ENCODE data around the gene KCNQ1. TPM values are rescaled to one million over a fixed set of nuclear protein-coding genes. Genes with fewer than 3 reads are reported as not detected.

The KCNQ1 gene
- total RNA-seq, 1 donor from 2014 or later: 10.7 TPM

DNA sequence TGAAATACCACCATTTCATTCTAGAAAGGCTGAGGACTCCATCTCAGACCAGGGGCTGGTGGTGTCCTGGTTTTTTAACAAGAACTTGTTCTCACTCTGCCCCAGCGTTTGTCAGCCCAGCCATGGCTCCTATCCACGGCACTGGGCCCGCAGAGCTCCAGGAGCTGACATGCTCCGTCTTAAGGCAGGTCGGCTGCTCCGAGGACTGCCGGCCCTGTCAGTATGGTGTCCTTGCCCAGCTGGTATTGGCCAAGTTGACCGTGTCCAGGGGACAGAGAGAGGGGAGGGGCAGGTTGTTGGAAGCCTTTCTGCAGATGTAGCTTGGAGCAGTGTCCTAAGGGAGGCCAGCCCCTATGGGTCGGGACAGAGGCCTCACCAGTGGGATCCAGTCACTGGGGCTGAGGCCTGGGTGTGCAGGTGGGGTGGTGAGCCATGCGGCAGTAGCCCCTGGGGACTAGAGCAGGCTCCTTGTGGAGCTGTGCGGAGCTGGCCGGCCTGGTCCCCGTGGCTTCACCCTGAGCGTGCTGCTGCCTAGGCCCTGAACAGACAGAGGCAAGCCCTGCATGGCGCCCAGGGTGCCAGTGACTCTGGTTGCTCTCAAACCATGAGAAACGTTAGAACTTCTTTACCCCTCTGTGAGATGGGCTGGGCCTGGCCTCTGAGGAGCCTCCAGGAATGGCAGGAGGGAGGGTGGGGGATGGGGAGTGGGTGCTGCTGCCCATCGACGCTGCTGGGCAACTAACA lies 294.9 kb downstream of the KCNQ1 start:
- DNase-seq (ENCODE audit: low spot score): no peak

DNA sequence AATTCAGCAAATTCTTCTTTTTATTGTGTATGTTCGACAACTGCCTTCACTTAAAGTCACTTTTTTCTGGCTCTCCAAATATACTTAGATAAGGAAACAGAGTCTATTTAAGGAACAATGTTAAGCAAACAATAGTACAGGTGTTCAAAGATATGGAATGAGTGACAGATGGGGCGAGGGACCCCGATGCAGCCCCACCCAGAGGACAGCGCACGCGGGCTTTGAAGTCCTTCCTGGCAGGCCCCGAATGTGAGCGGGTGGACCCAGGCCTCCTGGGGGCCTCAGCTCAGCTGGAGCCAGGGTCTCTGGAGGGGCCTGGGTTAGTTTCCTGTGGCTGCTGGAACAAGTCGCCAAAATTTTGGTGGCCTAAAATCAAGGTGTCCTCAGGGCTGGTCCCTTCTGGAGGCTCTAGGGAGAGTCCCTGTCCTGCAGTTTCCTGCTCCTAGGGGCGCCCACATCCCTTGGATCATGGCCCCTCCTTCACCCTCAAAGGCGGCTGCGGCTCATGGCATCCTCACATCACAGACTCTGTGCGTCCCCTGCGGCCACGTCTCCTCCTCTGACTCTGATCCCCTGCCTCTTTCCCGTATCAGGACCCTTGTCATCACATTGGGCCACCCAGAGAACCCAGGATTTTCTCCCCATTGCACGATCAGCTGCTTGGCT lies 295.6 kb downstream of the KCNQ1 start:
- no peak for DNase-seq (ENCODE audit: low spot score)

DNA sequence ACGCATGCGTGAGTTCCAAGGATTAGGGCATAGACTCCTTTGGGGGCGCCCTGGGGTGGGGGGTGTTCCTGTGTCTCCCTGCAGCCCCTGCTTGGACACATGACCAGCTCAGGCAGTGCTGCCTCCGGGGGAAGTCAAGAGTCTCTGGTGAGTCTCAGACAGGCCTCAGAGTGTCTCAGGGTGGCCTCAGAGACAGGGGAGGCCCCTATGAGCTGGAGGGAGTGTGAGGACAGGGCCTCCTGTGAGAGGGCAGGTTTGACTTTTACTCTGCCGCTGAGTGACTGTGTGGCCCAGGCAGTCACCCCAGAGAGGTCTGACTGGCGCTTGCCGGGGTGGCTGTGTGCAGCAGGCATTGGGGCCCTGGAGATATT lies 296.2 kb downstream of the KCNQ1 start:
- DNase-seq (ENCODE audit: low spot score): no peak

DNA sequence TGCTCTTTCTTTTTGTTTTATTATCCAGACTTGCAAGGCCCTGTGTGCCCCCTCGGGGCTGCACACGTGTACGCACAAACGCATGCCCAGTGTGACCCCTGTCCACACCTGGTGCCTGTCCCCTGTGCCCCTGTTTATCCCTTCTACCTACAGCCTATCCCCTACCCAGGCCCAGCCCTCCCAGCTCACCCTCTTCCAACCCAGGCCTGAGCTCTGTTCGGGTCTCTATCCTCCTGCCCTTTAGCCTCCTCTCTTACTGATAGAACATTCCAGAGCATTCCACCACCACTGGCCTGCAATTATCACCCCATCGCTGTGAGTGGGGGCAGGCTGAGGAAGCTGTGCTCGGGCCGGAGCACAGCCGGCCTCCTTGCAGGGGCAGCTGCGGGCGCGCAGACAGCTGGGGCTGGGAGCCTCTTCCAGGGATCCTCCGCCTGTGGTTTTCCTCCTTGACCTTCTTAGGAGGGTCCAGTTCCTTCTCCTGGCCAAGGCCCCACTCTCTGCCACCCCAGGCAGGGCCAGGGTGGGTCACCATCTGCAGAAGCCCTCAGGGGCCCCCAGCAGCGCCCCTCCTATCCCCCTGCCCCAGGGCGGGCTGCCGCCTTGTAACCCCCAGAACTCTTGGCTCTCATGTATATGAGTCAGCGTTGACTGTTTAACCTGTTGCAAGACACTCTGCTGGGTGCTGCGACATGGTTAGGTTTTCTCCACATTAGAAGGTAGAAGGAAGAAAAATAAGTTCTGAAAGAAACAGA lies 296.7 kb downstream of the KCNQ1 start:
- no peak for DNase-seq (ENCODE audit: low spot score)

DNA sequence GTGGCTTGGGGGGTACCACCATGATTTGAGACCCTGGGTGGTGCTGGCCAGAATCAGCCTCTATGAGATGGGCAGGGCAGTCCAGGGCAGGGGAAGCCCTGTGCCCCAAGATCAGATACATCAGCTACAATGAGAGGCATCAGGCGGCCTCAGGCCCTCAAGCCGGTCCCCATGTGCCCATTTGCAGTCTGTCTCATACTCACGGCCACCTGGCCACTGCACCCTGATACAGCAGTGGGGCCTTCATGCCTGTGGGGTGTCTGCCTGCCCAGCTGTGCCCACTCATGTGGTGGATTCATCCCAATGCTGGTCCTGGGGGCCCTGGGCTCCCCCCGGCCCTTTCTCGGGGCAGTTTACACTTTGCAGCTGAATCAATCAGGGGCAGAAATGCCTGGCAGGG lies 297.4 kb downstream of the KCNQ1 start:
- DNase-seq (ENCODE audit: low spot score): no peak

GRCh38 chr11:2742611-2743426 lies 298.0 kb downstream of the KCNQ1 start:
- DNase-seq (ENCODE audit: low spot score): no peak

DNA sequence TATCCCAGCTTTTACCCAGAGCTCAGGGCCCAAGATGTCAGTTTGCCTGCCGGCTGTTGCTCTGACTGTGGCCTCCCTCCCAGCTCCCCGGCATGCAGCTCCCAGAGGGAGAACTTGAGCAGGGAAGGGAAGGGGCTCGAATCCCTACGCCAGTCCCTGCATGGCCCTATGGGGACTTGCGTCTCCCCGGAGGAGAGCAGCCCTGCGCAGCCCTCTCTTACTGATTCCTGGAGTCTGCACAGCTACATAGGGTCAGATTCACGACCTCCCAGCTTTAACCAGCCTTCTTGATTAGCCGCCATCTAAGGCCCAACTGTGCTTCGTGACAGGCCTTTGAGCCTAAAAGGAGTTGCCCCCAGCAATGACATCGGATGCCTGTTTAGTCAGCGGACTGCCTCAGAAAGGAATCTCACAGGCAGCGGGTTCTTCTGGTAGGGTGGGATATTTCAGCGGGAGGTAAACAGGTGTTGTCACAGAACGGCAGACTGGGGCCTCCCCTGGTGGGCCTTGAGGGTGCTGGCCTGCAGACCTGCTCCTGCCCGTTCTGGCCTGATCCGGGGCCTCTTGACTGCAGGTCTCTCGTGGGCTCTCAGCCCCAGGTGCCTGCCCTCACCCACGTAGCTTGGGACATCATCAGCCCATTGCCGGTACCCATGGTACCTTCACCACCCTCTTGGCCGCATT lies 298.8 kb downstream of the KCNQ1 start:
- no peak for DNase-seq (ENCODE audit: low spot score)

GRCh38 chr11:2744166-2744565 lies 299.4 kb downstream of the KCNQ1 start:
- no peak for DNase-seq (ENCODE audit: low spot score)

- no peak for DNase-seq (ENCODE audit: low spot score)
These were observed 300.7 kb downstream of the KCNQ1 start for GRCh38 chr11:2745511-2745910.

DNA sequence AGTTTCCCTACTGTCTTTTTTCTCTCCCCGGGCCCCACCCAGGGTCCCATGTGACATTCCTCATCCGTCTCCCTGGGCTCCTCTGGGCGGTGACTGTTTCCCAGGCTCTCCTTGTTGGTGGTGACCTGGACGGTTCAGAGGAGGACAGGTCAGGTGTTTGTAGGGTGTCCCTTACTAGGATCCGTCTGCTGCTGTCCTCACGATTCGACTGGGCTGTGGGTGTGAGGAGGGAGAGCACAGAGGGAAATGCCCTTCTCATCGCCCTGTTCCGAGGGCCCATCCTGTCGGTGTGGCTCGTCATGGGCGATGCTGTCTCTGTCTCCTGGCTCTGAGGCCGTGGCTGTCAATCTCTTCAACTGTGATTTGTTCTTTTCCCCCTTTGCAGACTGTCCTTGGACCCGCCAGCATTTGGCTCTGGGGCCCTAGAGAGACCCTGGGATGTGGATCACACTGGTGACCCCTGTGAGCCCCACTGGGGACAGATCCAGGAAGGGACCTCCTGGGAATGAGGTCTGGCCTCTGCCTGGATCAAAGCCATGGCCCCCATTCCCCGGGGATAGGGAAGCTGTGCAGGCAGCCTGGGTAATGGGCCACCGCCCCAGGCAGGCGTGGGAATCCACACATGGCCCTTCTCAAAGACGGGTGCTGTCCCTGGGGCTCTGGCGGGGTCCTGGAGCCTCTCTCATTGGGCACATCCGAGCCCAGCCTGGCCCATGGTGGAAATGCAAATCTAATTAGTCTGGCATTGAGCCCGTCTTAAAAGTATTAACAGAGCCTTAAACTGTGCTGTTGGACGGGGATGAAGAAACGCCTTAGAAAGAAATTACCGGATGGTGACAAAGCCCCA lies 301.8 kb downstream of the KCNQ1 start:
- no peak for DNase-seq (ENCODE audit: low spot score)

GRCh38 chr11:2747248-2748027 lies 302.6 kb downstream of the KCNQ1 start:
- DNase-seq (ENCODE audit: low spot score): no peak

GRCh38 chr11:2748061-2748813 lies 303.4 kb downstream of the KCNQ1 start:
- no peak for DNase-seq (ENCODE audit: low spot score)

DNA sequence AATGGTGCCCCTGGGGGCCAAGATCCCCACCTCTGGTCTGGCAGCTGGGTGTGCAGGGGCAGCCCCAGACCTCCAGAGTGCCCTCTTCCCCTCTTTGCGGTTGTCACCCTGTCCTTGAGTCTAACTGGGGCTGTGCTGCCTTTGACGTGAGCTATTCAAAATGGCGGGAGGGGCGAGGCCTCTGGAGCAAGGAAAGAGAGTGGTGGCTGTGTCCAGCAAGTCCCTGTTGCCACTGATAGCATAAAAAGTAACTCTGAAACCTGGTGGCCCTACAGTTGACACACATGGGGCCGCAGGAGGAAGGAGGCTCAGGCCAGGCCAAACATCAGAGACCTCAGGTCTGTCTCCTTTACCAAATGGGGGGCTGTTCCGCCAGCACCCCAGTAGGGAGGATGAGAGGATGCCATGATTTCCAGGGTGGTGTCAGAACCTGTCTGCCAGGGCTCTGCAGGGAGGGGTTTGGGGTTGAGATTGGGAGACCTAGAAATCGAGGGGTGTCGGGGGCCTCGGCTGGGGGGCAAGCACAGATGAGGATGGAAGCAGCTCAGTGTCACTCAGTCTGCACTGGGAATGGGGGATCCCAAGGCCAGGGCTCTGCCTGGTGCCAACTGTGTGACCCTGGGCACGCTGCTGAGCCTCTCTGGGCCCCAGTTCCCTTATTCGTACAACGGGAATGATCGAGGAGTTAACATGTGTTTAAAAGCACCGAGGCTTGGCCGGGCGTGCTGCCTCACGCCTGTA lies 304.2 kb downstream of the KCNQ1 start:
- DNase-seq (ENCODE audit: low spot score): no peak

GRCh38 chr11:2750101-2750681 lies 305.4 kb downstream of the KCNQ1 start:
- DNase-seq (ENCODE audit: low spot score): no peak

- DNase-seq (ENCODE audit: low spot score): no peak
These were observed 306.1 kb downstream of the KCNQ1 start for GRCh38 chr11:2750682-2751522.

DNA sequence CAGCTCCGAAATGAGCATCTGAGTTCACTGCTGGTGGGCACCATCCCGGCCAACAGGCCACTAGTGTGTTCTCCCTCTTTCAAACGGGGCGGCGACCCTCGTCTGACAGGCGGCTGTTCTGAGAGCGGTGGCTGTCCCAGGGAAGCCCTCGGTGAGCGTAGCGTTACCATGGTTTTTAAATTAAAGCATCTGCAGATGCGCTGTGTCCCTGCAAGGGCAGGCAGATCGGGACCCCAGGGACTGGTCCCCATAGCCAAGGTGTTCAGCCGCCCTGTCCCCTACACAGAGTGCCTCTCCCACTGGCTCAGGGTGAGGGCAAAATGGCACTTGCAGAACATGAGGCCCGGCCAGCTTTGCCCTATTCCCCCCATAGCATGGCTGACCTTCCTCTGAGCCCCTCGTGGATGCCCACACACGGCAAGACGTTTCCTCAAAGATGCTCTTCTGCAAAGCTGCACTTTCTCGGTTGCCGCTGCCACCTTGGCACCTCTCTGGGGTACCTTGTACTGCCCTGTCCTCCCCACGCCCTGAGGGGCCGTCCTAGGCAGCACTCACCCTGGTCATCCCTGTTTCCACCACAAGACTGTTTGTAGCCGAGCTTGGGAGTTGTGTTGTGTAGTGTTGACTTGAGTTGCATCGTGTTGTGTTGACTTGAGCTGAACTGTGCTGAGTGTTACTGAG lies 306.9 kb downstream of the KCNQ1 start:
- DNase-seq (ENCODE audit: low spot score): no peak
